GM18502 (cell line): ENCODE measurements around the gene ZNF22.
A peak's percentile ranks its signal among the peaks of the same experiment; 100 is the strongest.

ENCODE experiments used
- ATAC-seq: cut with Tn5 transposase; IDR thresholded peaks from one replicate; pipeline ENCODE4 v1.9.1; 2021; ENCODE audit warnings: mild to moderate bottlenecking; ENCODE audit not compliant: unreplicated experiment, poor library complexity

The ZNF22 gene

DNA sequence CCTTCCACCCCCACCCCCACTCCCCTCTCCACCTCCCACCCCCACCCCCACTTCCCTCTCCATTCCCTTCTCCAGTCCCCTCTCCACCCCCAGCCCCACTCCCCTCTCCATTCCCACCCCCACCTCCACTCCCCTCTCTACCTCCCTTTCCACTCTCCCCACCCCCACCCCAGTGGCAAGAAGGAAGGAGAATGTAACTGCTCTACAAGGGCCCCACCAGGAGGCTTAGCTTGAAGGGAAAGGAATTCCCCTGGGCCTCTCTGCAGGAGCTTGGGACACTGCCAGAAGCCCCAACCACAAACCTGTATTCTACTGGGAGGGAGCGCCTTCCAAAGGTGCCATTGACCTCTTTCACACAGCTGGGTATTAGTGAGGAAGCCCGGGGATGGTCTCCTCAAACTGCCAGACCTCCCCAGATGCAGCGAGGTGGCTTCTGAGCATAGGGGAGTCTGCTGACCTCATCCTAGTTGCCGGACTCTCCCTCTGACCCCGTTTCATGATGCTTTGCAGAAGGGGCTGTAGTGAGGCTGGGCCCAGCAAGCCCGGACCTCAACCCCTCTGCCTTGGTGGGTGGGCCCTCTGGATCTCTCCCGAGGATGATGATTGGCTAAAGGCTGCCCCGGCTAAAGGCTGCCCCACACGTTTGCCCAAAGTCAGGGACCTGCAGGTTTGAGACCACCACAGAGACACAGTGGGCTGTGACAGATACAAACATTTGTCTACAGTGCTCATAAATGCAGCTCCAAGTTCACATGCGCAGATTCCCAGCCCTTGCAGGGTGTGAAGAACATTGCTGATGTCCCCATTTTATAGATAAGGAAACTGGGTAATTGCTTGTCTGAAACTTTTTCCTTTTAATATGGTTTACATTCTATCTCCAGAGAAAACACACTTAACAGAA is 25.0 kb upstream of the ZNF22 start:
- ATAC-seq: no peak

DNA sequence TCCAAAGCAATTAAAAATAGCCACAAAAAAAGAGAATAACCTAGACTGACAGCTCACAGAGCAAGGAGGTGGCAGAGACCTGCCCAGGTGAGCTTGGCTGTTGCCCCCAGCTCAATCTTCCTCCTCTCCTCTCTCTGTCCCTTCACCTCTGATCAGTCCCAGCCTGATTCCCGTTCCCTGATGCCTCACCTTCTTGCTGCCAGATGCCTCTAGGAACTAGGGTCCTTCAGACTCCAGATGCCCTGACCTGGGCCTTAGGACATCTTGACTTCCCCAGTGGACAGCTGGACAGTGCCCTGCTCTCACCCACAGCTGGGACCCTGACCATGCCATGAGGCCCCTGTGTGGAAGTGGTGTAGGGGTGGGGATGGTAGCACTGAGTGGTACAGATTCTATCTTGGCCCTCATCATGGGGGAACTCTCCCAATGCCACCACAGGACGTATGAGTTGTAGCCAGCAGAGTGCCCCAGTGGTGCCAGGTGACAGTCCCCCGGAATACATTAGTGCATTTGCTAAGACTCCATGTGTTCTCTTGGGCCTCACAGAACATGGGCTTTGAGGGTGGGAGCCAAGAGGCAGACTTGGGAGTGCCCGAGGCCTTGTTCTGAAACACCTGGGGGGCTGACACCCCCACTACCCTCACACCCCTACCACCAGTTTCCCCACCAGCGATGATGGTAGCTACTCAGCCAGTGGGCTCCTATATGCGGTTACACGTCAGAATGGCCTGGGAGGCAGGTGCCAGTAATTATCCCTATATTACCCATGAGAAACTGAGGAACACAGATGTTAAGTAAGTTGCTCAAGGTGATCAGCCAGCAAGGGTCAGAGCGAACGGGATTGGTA is 24.1 kb upstream of the ZNF22 start:
- ATAC-seq: no peak

DNA sequence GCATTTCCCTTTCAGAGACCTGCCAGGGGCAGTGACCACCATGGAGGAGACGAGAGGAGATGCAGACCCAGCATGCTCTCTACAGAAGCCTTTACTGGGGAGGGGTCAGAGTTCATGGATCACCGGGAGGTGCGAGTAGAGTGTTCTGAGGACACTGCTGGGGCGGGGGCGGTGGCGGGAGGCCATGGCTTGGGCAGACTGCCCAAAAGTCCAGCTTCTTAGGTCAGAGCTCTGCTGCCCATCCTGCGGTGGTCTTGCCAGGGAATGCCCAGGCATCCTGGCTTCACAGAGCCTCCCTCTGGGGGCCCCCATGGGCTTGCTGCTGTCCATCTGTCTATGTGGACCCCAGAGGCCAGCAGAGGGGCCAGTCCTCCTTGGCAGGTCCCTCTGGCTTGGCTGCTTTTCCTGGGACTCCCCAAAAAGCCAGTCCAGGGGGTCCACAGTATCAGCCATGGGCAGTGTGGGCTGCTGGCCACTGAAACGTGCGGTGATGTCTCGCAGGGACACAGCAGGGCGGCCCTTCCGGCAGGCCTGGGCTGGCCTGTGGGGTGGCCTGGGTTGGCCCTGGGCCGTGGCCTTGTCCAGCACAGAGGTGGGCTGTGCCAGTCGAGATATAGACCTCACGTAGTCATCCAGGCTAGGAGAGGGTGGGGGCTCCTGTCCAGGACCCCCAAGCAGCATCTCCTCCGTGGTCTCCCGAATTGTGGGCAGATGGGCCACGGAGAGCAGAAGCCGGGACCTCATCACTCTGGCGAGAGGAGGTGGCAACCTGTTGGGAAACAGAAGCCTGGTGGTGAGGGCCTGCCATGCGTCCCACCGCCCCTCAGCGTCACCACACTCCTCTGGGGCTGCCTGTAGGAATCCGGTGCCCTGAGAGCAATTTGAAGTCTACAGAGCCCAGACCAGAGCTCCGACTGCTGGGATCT is 23.2 kb upstream of the ZNF22 start:
- ATAC-seq: no peak

DNA sequence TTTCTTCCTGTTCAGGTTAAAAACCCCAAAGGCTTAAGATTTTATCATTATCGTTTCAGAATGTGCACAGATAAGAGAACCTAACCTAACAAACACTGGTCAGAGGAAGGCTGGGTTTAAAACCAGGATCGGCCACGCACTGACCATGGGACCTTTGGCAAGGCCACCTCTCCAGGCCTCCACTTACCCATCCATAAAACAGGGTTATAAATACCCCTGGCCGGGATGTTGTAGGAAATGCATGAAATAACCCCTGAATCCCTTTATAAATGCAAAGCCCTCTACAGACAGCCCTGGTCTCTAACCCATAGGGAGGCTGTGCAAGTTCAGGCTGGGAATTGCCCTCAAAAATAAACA is 22.5 kb upstream of the ZNF22 start:
- ATAC-seq: no peak

DNA sequence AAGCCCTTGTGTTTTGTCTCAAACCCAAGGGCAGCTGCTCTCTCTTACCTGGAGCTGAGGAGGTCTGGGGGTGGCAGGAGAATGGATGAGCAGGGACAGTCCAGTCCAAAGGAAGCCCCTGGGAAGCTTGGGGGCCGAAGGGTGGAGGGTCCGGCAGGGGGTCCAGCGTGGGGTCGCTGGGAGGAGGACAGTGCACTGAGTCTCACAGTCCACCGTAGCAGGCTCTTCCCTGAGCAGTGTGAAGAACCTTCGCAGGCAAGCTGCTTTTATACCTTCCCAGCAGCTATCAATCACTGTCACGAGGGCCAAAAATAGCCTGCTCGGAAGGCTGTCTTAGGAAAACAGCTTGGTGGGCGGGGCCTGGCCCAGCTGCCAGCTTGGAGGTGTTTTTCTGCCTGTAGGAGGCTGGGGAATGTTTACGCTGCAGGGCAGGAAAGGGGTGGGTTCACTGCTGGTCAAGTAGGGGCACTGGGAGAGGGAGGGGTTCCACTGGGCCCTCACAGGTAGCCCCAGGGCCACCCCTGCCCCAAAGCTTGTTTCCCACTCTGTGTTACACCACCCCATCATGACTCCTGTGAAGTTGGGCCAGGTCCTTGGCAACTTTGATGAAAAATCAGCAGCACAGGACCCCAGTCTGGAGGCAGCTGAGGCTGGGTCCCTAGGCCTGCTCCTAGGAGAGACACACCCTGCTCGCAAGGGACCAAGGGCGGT is 22.0 kb upstream of the ZNF22 start, which contains the start of gene DEPP1:
DEPP1 (minus strand) TSS at position 240 of the 711 bp plus-strand sequence. CDS start 779 bp downstream, outside the sequence.
- ATAC-seq: peak; percentile 29

DNA sequence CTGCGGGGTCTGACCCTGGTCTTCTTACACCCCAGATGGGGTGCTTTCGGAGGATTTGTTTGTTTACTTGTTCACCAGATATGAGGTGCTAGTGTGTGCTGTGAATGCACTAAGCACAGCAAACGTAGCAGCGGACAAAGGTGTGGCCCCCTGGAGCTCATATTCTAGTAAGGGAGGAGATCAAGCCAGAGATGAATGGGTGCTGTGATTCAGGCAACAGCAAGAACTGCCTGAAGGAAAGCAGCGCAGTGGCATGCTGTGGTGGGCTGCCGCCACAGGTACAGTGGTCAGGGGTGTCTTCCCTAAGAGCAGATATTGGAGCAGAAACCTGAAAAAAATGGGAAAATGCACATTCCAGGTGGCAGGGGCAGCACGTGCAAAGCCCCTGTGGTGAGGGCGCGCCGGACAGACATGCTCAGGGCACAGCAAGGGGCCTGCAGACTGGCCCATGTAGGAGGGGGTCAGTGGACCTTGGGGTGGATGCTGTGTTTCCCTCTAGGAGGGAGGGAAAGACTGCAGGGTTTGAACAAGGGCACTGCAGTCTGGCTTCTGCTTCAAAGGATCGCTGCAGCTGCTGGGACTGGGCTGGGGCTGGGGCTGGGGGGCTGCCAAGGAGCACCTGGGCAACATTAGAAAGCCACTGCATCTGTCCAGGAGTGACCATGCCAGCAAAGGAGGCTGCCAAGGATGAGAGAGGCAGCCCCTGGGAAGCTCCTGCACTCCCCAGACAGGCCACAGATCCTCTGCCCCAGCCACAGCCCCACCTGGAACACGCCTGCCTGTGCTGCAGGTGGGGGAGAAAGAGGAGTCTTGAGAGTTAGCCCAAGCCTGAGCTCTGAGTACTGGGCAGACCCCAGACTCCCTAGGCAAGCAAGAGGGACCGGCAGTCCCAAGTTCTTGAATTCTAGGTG is 21.2 kb upstream of the ZNF22 start:
- ATAC-seq: no peak

DNA sequence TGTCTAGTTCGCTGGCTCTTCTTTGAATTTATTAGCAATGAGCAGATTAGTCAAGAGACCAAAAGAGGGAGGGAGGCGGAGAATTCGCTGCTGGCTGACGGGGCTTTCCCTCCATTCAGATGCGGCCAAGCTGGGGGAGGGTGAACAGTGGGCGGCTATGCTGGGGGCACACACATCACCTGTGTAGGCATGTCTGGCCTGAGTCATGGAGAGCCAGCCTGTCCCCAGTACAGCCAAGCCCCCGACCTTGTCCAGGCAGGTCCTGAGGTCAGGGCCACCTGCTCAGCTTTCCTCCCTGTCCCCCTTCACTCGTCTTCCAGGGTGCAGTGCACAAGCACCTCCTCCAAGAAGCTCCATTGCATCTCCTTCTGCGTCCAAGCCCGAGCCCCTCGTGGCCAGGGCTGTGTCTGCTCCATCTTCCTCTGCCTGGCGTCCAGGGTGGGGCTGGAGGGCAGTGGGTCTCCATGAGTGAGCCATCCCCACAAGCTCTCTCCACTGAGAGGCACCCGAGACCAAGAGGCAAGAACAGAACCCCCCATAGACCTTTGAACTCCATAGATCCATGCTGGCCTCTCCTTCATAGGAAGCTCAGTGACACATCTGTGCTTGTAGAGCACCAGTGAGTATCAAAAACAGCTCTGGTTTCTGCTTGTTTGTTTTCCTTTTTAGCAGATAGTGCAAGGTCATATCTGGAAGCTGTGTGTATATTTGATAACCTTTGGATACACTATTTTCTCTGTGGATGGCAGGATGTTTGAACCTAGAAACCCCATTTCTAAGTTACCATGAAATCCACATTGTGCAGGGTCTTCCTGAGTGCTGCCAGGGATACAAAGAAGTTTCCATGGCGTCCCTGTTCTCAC is 20.2 kb upstream of the ZNF22 start:
- ATAC-seq: peak; percentile 33

DNA sequence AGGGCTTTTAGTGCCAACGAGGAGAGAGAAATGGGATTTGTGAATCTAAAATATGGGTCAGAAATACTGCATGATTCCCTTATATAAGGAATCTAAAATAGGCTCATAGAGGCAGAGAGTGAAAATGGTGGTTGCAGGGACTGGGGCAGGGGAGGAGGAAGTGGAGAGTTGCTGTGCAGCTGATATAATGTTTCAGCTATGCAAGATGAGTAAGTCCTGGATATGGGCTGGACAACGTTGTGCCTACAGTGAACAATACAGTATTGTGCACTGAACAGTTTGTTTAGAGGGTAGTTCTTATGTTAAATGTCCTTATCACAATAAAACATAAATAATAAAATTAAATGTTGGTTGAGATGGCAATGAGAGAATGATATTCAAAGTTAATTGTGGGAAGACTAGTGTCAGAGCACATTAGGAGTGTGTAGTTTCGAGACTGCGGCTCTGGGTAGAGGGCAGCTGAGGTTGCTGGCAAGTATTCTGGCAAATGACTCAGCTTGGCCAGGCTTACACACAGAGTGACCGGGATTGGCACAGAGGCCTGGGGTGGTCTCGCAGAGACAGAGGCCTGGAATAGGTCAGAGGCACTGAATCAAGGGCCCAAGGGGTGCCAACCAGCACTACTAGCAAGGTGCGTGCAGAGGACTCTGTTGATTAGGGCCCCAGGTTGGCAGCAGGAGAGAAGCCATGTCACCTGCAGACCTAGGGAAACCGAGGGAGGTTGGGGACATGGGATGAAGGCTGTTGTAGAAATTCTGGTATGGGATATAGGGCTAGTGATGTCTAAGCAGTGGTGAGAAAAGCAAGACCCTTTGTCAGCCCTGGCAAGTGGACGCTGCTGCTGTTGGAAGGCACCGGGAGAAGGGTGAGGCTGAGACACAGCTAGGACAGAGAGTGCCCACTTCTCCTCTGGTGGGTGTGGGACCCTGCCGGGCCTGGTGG is 19.3 kb upstream of the ZNF22 start:
- ATAC-seq: peak; percentile 67

DNA sequence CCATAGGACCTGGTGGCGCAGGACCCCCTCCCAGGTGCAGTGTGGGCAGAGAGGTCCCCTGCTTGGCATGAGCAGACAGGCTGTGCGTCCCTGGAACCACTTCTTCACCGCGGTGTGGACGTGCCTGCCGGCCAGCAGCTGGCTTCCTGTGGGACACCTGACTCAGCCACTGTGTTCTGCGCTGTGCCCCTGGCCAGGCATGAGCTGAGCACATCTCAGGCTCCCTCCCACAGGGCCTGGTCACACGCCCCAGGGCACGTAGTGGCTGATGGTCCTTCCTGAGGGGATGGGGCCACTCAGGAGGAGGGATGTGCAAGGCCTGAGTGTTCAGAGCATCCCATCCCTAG is 18.6 kb upstream of the ZNF22 start:
- ATAC-seq: no peak

DNA sequence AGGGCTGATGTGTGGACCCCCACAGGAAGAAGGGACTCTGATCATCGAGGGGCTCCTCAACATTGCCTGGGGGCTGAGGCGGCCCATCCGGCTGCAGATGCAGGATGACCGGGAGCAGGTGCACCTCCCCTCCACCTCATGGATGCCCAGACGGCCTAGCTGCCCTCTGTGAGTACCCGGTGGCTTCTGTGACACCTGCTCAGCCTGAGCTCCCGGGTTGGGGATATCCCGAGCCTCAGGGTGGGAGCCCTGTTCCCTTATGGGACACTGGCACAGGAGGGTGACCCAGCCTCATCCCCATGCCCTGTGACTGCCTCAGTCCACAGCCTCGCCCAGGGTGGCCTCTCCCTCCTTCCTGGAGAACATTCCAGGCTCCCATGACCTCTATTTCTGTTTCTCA is 18.2 kb upstream of the ZNF22 start:
- ATAC-seq: no peak

DNA sequence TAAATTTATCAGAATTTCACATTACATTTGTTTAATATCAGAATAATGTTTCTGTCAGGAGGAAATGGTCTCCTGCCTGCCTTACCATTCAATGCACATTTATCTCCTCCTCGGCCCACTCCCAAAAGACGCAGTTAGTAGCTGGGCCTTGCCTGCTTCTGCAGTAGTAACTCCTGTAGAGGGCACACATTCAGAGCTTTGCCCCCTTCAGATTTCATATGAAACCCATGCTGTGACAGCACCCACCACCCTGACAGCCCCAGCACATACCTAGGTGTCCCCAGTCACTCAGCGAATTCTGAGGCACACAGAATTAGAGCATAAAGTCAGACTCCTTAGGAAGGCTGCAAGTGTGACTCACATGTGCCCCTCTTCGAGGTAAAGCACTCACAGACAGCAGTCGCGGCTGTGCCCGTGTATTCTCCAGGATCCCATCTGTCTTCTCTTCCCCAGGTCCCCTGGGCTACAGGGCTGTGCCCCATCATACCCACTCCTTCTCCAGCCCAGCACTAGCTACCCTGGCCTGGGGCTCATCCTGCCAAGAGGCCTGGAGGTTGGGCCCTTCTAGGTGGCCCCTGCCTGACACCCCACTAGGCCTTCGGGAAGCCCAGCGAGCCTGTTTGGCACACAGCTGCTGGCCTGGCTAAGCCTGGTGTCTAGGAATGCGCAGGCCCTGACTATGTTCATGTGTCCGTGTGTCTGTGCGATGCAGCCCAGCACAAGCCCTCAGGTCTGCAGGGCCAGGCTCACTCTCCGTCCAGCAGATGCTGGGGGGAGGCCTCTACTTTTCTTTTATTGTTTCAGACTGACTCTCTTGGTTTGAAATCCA is 17.4 kb upstream of the ZNF22 start:
- no peak for ATAC-seq

DNA sequence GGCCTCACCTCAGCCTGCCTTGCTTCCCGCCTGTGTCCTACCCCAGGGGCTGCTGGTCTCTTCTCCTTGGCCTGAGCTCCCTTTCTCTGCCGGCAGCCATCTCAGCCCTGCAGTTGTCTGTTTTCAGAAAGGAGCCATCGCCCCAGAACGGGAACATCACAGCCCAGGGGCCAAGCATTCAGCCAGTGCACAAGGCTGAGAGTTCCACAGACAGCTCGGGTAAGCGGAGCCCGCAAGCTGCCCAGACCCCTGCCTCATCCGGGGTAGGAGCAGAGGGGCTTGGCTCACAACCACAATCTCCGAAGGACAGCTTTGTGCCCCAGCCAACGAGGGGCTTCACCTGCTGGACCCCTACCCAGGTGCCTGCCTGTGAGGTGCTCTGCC is 16.8 kb upstream of the ZNF22 start:
- ATAC-seq: no peak

DNA sequence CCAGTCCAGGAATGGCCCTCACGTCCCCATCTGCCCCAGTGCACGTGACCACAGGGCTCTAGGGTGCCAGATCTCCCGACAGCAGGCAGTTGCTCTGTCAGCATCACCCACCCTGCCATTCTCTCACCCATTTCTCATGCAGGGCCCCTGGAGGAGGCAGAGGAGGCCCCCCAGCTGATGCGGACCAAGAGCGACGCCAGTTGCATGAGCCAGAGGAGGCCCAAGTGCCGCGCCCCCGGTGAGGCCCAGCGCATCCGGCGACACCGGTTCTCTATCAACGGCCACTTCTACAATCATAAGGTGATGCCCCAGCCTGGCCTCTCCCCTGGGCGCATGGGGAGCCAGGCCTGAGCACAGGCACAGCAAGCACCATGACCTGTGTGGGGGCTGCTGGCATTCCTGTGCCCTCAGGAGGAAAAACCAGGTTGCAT is 16.0 kb upstream of the ZNF22 start:
- no peak for ATAC-seq

DNA sequence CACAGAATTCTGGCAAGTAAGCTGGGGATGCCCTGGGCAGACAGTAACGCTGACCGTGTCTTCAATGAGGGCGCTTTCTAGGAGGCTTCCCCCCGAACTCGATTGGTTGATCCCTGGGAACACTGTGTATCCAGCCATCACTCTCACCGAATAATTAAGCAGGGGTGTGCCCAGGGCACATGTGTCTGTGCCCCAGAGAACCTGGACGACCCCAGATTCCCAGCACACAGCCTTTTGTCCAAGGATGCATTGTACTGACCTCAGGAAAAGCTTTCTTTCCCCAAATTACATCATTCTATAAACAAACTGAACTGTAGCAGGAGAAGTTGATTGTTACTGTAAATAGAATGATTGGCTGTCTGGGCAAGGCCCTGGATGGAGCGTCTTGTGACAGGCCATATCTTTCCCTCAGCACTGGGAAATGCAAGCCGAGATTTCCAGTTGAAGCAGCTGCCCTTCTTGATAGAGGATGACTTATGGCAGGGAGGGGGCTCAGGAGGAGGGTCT is 15.5 kb upstream of the ZNF22 start:
- no peak for ATAC-seq

DNA sequence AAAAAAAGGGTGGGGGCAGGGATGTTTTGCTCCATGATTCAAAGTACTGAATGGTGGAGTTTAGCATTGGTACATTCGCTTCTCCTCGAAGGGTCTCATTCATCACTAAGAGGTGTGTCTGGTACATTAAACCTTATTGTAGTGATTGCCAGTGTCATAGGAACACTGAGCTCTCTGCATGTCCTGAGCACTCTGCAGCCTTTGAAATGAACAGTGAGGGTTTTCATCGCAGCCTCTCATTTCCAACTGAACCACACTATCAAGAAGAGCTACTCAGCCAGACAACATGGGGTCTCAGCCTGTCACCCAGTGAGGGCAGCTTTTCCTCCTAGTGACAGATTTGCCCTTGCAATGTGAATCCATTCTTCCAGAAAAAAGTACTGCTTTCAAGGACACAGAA is 14.5 kb upstream of the ZNF22 start:
- ATAC-seq: no peak

DNA sequence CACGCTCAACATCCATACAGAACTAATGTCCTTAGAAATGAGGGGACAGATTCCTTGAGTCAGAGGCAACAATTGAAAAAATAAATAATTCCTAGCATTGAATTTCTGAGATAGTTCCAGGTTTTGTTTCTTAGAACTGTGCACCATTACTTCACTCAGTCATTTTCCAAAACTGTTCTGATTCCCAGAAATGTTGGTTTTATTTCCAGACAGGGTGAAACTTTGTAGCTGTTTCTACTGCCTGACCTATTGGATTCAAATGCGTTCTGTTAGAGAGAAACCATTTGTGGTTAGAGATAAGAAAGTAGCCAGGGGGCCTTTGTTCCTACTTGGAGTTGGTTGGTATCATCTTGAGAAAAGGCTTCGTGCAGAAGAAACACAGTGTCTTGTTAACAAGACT is 14.1 kb upstream of the ZNF22 start:
- no peak for ATAC-seq
